ENCODE data around the gene MAGI3.
"Not testable (repeated sequence)": the region's sequence is repeated elsewhere in the genome, so short reads cannot be mapped to it uniquely, and the experiment has no call there.

The MAGI3 gene

GRCh38 chr1:113401067-113401466 is 10.8 kb downstream of the MAGI3 start:
- no peak for DNase-seq

GRCh38 chr1:113401728-113402127 is 11.4 kb downstream of the MAGI3 start:
- DNase-seq = no peak

- no peak for DNase-seq
Observed at GRCh38 chr1:113403065-113403464, 12.8 kb downstream of the MAGI3 start.

- no peak for DNase-seq
Observed at GRCh38 chr1:113405573-113405972, 15.3 kb downstream of the MAGI3 start.

GRCh38 chr1:113406149-113406548 is 15.8 kb downstream of the MAGI3 start:
- DNase-seq = not testable (repeated sequence)

- DNase-seq = no peak
Observed at GRCh38 chr1:113409363-113409762, 19.0 kb downstream of the MAGI3 start.

GRCh38 chr1:113412020-113412419 is 21.7 kb downstream of the MAGI3 start:
- DNase-seq = not testable (repeated sequence)

- DNase-seq = no peak
Observed at GRCh38 chr1:113415310-113416070, 25.2 kb downstream of the MAGI3 start.

GRCh38 chr1:113416071-113416470 is 25.8 kb downstream of the MAGI3 start:
- not testable (repeated sequence) for DNase-seq

GRCh38 chr1:113416496-113416895 is 26.2 kb downstream of the MAGI3 start:
- DNase-seq = no peak

- no peak for DNase-seq
Observed at GRCh38 chr1:113422315-113423068, 32.2 kb downstream of the MAGI3 start.

- no peak for DNase-seq
Observed at GRCh38 chr1:113423826-113424225, 33.5 kb downstream of the MAGI3 start.

GRCh38 chr1:113429461-113430153 is 39.3 kb downstream of the MAGI3 start:
- DNase-seq = no peak

- DNase-seq = no peak
Observed at GRCh38 chr1:113433184-113433583, 42.9 kb downstream of the MAGI3 start.

- no peak for DNase-seq
Observed at GRCh38 chr1:113434081-113434873, 44.0 kb downstream of the MAGI3 start.

- DNase-seq = no peak
Observed at GRCh38 chr1:113434874-113435175, 44.5 kb downstream of the MAGI3 start.

GRCh38 chr1:113437554-113438341 is 47.4 kb downstream of the MAGI3 start:
- no peak for DNase-seq

GRCh38 chr1:113438505-113439276 is 48.4 kb downstream of the MAGI3 start:
- DNase-seq = no peak

- DNase-seq = no peak
Observed at GRCh38 chr1:113439277-113439670, 49.0 kb downstream of the MAGI3 start.

- no peak for DNase-seq
Observed at GRCh38 chr1:113442131-113442530, 51.8 kb downstream of the MAGI3 start.

- no peak for DNase-seq
Observed at GRCh38 chr1:113444857-113445256, 54.5 kb downstream of the MAGI3 start.

Measured in stimulated activated CD4-positive, alpha-beta T cell treated with anti-CD3 and anti-CD28 coated beads, Interleukin-2, amount 100 ng/mL, for 48 hours (primary cell).